Inflammatory macrophage (primary cell): Measurements from ENCODE around the gene ANKRD26.
"Not testable (repeated sequence)": the region's sequence is repeated elsewhere in the genome, so short reads cannot be mapped to it uniquely, and the experiment has no call there.

Experiments
- DNase-seq, 2 donors: peaks; one replicate each; pipeline ENCODE4 v3.0.0-alpha.2; 2020 to 2022
- total RNA-seq, 18 experiments: gene quantifications; one replicate each; lab custom pipeline; 2026; ENCODE audit warnings: mixed read lengths in 6 of 18, inconsistent platforms in 2 of 18; lab: John Stamatoyannopoulos, UW

The ANKRD26 gene
- 6.5 to 25.9 (median 17.7) reads per million in 18 experiments for total RNA-seq

GRCh38 chr10:27099916-27100812, at the start of gene ANKRD26:
ANKRD26 (minus strand) TSS chr10:27100494; CDS start chr10:27100326, 168 bp downstream.
- DNase-seq: peak; percentile 99 to 100

DNA sequence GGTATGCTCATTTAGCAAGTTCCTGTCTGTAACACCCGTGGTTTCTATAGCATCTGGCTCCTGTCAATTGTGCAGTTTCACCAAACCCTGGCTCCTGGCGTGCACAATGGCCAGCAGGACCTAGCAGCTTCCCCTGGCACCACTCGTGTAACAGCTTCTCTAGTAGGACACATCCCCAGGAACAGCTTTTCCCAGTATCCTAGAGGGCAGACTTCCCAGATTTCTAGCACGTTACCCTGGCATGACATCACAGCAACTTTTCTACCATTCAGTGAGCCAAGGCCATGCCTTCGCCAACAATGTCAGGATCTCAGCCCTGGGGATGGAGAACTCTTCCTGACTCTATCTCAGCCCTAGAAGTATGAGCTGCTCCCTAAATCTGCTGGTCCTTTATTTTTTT, 47.4 kb upstream of the ANKRD26 start:
- no peak for DNase-seq

GRCh38 chr10:27145937-27146336, 45.6 kb upstream of the ANKRD26 start:
- no peak for DNase-seq

- no peak for DNase-seq
Observed at GRCh38 chr10:27143686-27144085, 43.4 kb upstream of the ANKRD26 start.

GRCh38 chr10:27138277-27138676, 38.0 kb upstream of the ANKRD26 start:
- no peak for DNase-seq

- DNase-seq: peak; percentile 13 to 58
Observed at GRCh38 chr10:27134371-27134770, 34.1 kb upstream of the ANKRD26 start.

GRCh38 chr10:27108165-27108564, 7.9 kb upstream of the ANKRD26 start:
- no peak for DNase-seq

DNA sequence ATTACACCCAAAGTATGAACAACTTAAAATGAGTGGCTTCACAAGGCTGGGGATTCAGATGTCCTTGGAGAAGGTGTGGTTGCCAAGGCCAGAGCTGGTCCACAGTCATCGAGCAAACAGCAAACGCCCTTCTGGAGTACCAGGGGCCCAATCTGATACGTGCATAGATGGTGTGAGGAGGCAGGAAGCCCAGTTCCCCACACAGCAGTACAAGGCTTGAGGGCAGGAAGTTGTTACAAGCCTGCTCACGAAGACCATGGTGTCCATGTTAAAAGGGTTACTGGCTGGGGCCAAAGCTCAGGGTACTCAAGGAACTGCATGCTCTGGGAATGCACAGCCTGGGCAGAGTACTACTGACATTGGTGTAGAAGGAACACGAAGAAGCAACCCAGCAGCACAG, 4.6 kb upstream of the ANKRD26 start:
- no peak for DNase-seq

GRCh38 chr10:27100813-27101347, 586 bp upstream of the ANKRD26 start:
- DNase-seq: no peak

DNA sequence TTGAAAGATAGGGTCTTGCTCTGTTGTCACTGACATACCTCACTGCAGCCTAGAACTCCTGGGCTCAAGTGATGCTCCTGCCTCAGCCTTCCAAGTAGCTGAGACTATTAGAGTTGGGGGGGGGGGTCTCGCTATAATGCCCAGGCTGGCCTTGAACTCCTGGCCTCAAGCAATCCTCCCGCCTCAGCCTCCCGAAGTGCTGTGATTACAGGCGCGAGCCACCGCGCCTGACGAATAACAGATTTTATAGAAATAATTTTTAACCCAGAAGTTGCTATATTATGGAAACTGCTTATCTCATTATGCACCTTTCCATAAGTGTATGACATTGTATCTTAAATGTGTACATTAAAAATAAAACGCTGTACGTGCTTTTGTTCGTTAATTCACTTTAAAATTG, 846 bp downstream of the ANKRD26 start:
- no peak for DNase-seq

- no peak for DNase-seq
Observed at GRCh38 chr10:27088119-27089044, 11.9 kb downstream of the ANKRD26 start.

GRCh38 chr10:27072436-27073114, 27.7 kb downstream of the ANKRD26 start:
- DNase-seq: no peak

- DNase-seq: no peak
Observed at GRCh38 chr10:27068217-27068891, 31.9 kb downstream of the ANKRD26 start.

DNA sequence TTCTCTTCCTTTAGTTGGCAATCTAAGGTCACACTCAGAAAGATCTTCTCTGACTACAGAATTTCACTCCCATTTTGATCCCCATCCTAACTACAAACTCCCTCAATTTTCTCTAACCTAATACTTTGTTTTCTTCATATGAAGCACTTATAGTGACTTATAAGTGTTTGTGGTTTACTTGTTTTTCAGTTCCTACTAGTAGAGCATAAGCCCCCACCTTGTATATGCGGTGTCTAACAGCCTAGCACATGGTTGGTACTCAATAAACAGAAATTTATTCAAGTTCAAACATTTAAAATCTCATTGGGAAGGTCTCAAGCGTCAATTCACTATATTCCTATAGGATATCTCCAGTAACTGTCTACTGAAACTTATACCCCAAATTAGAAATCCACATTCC, 35.2 kb downstream of the ANKRD26 start:
- no peak for DNase-seq

GRCh38 chr10:27052656-27053055, 47.6 kb downstream of the ANKRD26 start:
- DNase-seq: no peak

GRCh38 chr10:27045247-27045646, 55.0 kb downstream of the ANKRD26 start:
- DNase-seq: not testable (repeated sequence)

GRCh38 chr10:27041196-27041595, 59.1 kb downstream of the ANKRD26 start:
- DNase-seq: no peak

GRCh38 chr10:27038168-27038567, 62.1 kb downstream of the ANKRD26 start:
- no peak for DNase-seq

GRCh38 chr10:27035163-27035562, 65.1 kb downstream of the ANKRD26 start:
- DNase-seq: no peak

DNA sequence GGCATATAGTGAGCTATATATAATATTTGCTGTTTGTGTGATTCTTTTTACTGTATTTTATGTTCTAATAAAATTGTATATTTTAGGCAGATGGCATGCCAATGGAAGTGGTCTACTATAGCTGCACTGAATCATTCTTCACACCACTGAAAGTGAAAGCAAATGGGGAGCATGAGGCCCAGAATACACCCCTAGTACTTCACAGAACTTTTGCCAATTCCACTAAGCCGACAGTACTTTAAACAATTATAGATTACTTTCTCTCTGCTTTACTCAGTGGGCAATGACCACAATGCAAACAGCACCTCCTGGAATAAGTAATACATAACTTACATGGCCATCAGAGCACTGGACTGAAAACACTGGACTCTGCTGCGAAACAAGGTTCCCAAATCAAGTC, 70.2 kb downstream of the ANKRD26 start:
- DNase-seq: no peak

GRCh38 chr10:27022048-27022447, 78.2 kb downstream of the ANKRD26 start:
- DNase-seq: no peak

- DNase-seq: no peak
Observed at GRCh38 chr10:27020243-27020642, 80.1 kb downstream of the ANKRD26 start.
